LoVo (cell line): ENCODE measurements around the gene ZC3H18.

Experiments
- DNase-seq: peaks from one replicate; pipeline ENCODE4 v3.0.0-alpha.2; 2016; ENCODE audit warnings: low spot score

ZC3H18 gene

GRCh38 chr16:88532434-88533241 is 37.6 kb upstream of the ZC3H18 start:
- DNase-seq, result no peak

GRCh38 chr16:88533381-88533917 is 36.8 kb upstream of the ZC3H18 start:
- DNase-seq, result no peak

- DNase-seq, result peak; percentile 84
Measured at GRCh38 chr16:88533932-88534637, 36.1 kb upstream of the ZC3H18 start.

GRCh38 chr16:88534638-88535190 is 35.5 kb upstream of the ZC3H18 start:
- DNase-seq, result peak; percentile 40

GRCh38 chr16:88535191-88535856 is 34.9 kb upstream of the ZC3H18 start:
- DNase-seq, result no peak

DNA sequence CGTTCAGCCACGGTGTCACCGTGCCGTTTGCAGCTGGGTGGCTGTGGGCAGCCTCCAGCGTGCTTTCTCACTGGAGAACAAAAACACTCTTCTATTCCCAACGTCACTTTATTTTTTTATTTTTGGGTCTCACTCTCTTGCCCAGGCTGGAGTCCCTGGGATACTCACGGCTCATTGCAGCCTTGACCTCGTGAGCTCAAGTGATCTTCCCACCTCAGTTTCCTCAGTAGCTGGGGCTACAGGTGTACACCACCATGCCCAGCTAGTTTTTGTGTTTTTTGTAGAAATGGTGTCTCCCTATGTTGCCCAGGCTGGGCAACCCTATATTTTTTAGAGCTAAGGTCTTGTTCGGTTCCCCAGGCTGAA is 34.4 kb upstream of the ZC3H18 start:
- no peak for DNase-seq

- no peak for DNase-seq
Measured at GRCh38 chr16:88536510-88536909, 33.7 kb upstream of the ZC3H18 start.

DNA sequence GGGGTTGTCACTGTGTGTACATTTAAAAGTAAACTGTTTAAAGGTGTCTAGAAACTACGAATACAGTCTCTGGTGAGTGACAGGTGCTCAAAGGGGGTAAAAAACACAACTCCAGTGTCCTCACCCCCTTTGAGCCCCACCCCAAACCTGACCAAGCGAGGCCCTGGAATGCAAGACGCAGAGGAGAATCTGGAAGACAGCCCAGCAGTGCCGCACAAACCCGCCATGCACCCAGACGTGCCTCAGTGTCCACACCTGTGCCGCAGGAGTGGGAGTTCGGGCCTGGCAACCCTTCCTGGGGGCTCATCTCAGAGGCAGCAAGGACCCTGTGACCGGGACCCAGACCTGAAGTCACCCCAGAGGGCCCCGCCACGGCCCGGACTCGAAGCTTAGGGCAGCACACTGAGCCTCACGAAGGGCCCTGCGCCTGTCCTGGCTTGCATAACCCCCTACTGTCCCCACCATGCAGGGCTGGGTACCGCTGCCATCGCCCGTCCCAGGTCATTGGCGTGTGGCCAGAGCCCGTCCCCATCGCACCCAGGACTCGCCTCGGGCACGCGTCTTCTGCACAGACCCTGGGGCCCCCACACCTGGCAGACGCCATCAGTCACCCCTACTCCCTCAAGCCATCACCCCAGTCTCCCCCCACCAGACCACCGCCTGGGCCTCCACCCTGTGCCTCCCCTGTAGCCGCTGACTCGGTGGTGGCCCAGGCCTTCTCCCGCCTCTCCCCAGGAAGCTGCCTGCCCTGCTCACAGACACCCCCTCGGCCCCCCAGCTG is 33.0 kb upstream of the ZC3H18 start:
- no peak for DNase-seq

- no peak for DNase-seq
Measured at GRCh38 chr16:88537859-88538258, 32.3 kb upstream of the ZC3H18 start.

DNA sequence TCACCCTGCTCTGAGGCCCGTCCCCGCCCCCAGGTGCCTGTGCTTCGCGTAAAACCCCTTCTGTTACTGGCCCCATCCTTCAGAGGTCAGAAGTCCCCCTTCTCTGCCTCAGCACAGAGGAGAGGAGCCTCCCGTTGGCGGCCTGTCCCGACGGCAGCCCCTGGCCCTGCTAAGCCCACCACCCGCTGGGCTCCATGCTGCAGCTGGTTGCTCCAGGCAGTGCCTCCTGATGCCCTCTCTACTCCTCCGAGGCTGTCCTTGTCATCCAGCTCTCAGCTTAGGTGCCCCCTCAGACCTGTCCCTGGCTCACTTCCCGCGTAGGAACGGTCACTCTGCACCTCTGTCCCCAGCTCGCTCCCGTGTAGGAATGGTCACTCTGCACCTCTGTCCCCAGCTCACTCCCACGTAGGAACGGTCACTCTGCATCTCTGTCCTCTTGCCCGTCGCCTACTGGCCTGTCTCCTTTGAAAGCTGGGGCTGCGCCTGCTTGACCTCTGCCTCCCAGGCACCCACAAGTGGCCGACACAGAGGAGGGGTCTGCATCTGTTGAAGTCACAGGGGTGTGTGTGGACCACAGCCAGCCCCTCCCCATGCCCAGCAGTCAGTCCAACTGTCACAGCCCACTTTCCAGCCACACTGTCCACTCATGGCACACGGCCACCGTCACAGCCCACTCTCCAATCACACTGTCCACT is 31.7 kb upstream of the ZC3H18 start:
- no peak for DNase-seq

DNA sequence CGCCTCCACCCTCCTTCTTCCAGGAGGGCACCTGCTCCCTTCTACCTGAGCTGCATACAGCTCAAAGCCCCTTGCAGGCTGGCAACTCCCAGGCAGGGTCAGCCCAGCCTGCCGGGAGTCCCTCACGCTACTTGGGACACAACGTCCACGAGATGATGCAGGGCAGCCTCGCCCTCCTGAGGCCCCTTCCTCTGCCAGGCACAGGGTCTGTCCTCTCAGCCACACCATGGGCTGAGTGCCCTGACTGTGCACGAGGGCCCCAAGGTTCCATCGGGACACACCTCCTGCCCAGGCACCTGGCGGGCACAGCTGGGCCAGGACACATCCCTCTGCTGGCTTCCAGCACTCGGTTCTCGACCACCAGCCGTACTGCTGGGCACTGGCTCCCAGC is 30.9 kb upstream of the ZC3H18 start:
- DNase-seq, result no peak

DNA sequence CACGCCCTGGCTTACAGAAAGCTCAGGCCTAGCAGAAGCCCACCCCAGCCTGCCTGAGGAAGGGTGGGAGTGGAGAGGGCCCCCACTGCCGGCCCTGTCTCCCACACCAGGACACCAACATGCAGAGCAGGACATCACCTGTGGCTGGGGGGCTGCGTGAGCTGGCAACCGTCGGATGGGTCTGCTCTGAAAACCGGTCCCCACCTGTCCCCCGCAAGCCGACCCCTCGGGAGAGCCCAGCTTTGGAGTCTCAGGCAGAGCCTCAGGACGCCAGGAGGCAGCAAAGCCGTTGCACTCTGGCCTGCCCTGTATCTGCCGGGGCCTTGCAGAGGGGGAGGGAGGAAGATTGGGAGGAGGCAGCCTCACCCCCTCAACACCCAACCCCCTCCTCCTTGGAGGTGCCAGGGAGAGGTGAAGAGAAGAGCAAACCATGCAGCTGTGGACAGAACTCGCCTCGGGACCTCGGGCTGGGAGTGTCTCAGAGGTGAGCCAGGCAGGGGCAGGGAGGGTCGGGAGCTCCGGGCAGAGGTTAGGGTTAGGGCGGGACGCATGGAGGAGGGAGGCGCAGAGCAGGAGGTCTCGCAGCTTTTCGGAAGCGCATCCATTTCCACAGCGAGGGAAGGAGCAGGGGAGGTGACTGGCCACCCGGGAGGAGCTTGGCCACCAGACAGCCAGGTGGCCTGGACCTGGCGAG is 30.4 kb upstream of the ZC3H18 start:
- DNase-seq, result no peak

DNA sequence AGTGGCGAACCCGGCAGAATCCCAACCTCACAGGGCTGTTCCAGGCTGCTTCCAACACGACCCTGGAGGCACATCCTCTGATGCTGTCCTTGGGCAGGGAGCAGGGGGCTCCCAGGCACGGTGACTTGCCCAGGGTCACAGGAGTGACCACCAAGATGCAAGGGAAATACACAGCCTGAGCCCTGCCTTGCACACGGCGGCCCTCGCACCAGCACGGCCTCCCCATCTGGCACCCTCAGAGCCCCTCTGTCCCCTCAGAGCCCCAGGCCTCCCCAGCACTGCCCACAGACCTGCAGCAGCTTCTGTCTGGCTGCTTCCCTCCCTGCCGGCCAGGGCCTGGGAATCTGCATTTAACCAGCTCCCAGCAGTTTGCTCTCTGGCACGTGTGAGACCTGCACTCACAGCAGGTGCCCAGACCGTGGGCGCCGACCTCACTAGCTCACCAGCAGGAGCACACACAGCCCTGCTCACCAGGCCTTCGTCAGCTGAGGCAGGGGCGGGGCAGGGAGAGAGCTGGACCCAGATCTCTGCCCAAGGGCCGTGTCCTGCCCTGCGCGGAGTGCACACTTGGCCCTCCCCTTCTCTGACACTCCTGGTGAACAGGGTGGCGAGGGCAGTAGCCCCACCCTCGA is 29.7 kb upstream of the ZC3H18 start:
- no peak for DNase-seq

DNA sequence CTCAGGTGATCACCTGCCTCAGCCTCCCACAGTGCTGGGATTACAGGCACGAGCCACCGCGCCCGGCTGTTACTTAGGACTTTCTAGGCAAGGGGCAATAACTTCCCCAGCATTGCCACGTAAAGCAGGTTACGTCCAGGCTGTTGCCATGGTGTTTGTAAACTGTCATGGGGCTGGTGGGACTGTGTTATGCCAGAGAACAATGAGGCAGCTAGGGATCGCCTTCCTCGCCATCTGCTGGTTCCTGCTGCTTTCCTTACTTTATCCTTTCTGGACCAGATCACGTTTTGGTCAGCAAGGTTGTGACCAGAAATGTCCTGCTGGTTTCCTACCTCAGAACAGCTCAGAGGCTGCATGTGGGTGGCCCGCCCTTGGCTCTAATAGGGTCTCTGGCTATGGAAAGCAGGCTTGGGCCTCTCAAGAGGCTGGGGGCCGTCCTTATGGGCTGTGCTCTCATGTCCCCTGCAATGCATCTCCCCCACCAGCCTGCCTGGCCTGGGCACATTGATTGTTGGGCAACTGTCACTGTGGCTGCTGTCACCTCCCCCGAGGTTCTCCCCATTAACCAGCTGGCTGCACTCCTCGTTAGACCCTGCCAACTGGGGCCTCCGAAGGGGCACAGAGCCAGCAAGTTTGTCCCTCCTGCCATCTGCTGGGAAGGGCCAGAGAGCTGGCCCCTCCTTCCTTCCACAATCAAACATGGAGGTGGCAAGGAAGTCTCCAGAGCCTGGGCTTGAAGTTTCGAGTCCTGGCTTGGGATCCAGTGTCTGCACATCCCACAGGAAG is 28.2 kb upstream of the ZC3H18 start:
- DNase-seq, result no peak

- no peak for DNase-seq
Measured at GRCh38 chr16:88543230-88543813, 26.9 kb upstream of the ZC3H18 start.

GRCh38 chr16:88545781-88546180 is 24.4 kb upstream of the ZC3H18 start:
- DNase-seq, result no peak

DNA sequence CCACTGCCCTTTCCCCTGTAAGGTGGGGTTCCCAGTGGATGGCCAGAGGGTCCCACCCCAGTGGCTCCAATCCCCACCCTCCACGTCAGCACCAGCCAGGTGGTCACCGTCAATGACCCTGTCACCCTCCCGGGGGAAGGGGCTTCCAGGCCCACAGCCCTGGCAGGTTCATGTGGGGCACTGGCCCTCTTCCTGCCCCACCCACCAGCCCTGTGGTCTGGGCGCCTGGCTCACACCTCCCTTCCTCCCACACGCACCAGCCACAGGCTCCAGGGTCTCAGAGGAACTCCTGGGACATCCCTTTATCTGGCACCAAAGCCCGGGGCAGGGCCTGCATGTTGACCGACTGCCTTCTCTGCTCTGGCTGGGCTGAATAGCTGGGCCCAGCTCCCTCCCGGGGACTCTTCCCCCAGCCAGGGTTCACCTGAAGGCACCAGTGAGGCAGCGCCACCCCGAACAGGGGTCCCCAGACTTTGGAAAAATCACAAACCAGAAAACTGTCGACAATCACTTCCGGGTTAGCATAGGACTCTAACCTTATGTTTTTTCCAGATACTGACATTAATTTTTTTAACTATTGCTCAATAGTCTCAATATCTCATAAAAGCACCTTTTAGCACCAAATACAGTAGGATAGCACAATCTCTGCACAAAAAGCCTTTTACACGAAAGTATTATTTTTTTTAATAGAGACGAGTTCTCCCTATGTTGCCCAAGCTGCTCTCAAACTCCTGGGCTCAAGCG is 21.9 kb upstream of the ZC3H18 start:
- no peak for DNase-seq

DNA sequence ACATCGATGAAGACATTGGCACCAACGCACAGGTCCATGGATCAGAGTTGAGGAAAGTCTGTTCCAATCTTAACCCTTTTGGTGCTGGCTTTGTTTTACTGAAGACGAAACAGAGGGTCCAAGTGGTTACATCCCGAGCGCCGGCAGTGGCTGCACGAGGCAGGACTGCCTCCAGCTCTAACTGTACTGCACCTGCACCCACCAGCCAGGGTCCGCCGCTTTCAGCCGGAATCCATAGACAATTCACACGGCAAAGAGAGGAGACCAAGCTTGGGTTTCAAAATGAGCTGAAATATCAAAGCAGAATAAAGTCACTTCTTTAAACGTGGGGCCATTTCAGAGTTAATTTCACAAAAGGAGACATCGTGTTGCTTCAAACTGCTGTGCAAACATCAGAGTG is 21.2 kb upstream of the ZC3H18 start:
- DNase-seq, result no peak
